GM23338 (cell line): ENCODE results near the gene C15orf61. TPM values are rescaled to one million over a fixed set of nuclear protein-coding genes. Genes with fewer than 3 reads are reported as not detected.

ENCODE experiments used
- ATAC-seq: fragments of 200-7000 bp; cut with Tn5 transposase; 3 replicates; pipeline ENCODE4 v1.9.1; 2020
- DNase-seq: peaks from one replicate; pipeline ENCODE4 v3.0.0-alpha.2; 2015; ENCODE audit warnings: low spot score
- H2AFZ ChIP-seq: fragments of 200-600 bp; sonication (generic); 2 replicates; pipeline ENCODE4 v1.8.0; 2016; ENCODE audit warnings: antibody characterized with exemption, mild to moderate bottlenecking, moderate library complexity
- H3F3A ChIP-seq: fragments of 200-600 bp; sonication (generic); replicated peaks from 2 replicates; pipeline ENCODE4 v1.8.0; 2017; ENCODE audit warnings: antibody characterized with exemption, mixed run types, low read depth
- H3K27ac ChIP-seq: fragments of 200-600 bp; sonication (generic); 2 replicates; pipeline ENCODE4 v1.6.1; 2016; ENCODE audit warnings: low read depth
- H3K27me3 ChIP-seq: fragments of 200-600 bp; sonication (generic); 2 replicates; pipeline ENCODE4 v1.8.0; 2016; ENCODE audit warnings: mild to moderate bottlenecking, mixed run types, moderate library complexity; ENCODE audit not compliant: insufficient read depth
- H3K36me3 ChIP-seq: fragments of 200-600 bp; sonication (generic); 2 replicates; pipeline ENCODE4 v1.8.0; 2016; ENCODE audit warnings: mild to moderate bottlenecking; ENCODE audit not compliant: insufficient read depth
- H3K4me1 ChIP-seq: fragments of 200-600 bp; sonication (generic); 2 replicates; pipeline ENCODE4 v1.8.0; 2016; ENCODE audit warnings: mild to moderate bottlenecking, moderate library complexity; ENCODE audit not compliant: insufficient read depth
- H3K4me2 ChIP-seq: fragments of 200-600 bp; sonication (generic); 2 replicates; pipeline ENCODE4 v1.7.1; 2017; ENCODE audit warnings: mixed run types
- H3K4me3 ChIP-seq: fragments of 200-600 bp; sonication (generic); 2 replicates; pipeline ENCODE4 v1.6.1; 2016; ENCODE audit warnings: mixed run types
- H3K79me2 ChIP-seq: fragments of 200-600 bp; sonication (generic); replicated peaks from 2 replicates; pipeline ENCODE4 v1.8.0; 2017; ENCODE audit warnings: mild to moderate bottlenecking; ENCODE audit not compliant: insufficient read depth
- H3K9me2 ChIP-seq: fragments of 200-600 bp; sonication (generic); 2 replicates; pipeline ENCODE4 v1.8.0; 2017; ENCODE audit not compliant: insufficient read depth
- H4K20me1 ChIP-seq: fragments of 200-600 bp; sonication (generic); replicated peaks from 2 replicates; pipeline ENCODE4 v1.8.0; 2017; ENCODE audit warnings: mild to moderate bottlenecking; ENCODE audit not compliant: insufficient read depth
- H3K27ac Mint-ChIP-seq: 2 replicates; pipeline ENCODE4 v1.8.0; 2020; ENCODE audit warnings: inconsistent platforms, mild to moderate bottlenecking, moderate library complexity, mixed read lengths
- H3K27me3 Mint-ChIP-seq: 3 replicates; pipeline ENCODE4 v1.8.0; 2022; ENCODE audit warnings: low read depth, mild to moderate bottlenecking, moderate library complexity, mixed read lengths, inconsistent platforms; ENCODE audit not compliant: insufficient read depth, poor library complexity
- H3K36me3 Mint-ChIP-seq: 3 replicates; pipeline ENCODE4 v1.8.0; 2021; ENCODE audit warnings: low read depth, mild to moderate bottlenecking, inconsistent platforms, moderate library complexity, mixed read lengths
- H3K4me1 Mint-ChIP-seq: 3 replicates; pipeline ENCODE4 v1.8.0; 2020; ENCODE audit warnings: mild to moderate bottlenecking, inconsistent platforms, mixed read lengths
- H3K4me3 Mint-ChIP-seq: 3 replicates; pipeline ENCODE4 v1.8.0; 2021; ENCODE audit warnings: moderate library complexity, mild to moderate bottlenecking, inconsistent platforms, mixed read lengths
- H3K9me3 Mint-ChIP-seq: 3 replicates; pipeline ENCODE4 v1.8.0; 2020; ENCODE audit warnings: moderate library complexity, mild to moderate bottlenecking, inconsistent platforms, mixed read lengths
- CREB1 ChIP-seq: fragments of 250-450 bp; sonication (Bioruptor Pico); IDR thresholded peaks from 2 replicates; pipeline ENCODE4 v1.5.0; 2020; ENCODE audit warnings: low read depth, mild to moderate bottlenecking, moderate library complexity
- EZH2 ChIP-seq: fragments of 200-600 bp; sonication (generic); IDR thresholded peaks from one replicate; pipeline ENCODE4 v1.8.0; 2017; ENCODE audit warnings: antibody characterized with exemption, mild to moderate bottlenecking, low read depth; ENCODE audit not compliant: unreplicated experiment
- EZH2phosphoT487 ChIP-seq: fragments of 200-600 bp; sonication (generic); IDR thresholded peaks from one replicate; pipeline ENCODE4 v1.8.1; 2018; ENCODE audit warnings: antibody characterized with exemption; ENCODE audit not compliant: unreplicated experiment
- JUNB ChIP-seq: IDR thresholded peaks from one replicate; pipeline ENCODE4 v1.6.1; 2016; ENCODE audit warnings: antibody characterized with exemption; ENCODE audit not compliant: unreplicated experiment
- NANOG ChIP-seq: IDR thresholded peaks from 2 replicates; pipeline ENCODE4 v1.6.1; 2016; ENCODE audit warnings: antibody characterized with exemption, borderline replicate concordance
- POLR2AphosphoS5 ChIP-seq: IDR thresholded peaks from 2 replicates; pipeline ENCODE4 v1.6.1; 2016; ENCODE audit warnings: antibody characterized with exemption, low read depth
- REST ChIP-seq: IDR thresholded peaks from one replicate; pipeline ENCODE4 v1.6.1; 2018; ENCODE audit warnings: antibody characterized with exemption; ENCODE audit not compliant: unreplicated experiment
- STAT1 ChIP-seq: IDR thresholded peaks from one replicate; pipeline ENCODE4 v1.6.1; 2016; ENCODE audit warnings: antibody characterized with exemption; ENCODE audit not compliant: unreplicated experiment
- ZNF114 ChIP-seq: fragments of 250-450 bp; sonication (Bioruptor Pico); IDR thresholded peaks from 2 replicates; pipeline ENCODE4 v1.5.0; 2020; ENCODE audit warnings: mild to moderate bottlenecking, moderate library complexity
- ZNF331 ChIP-seq: fragments of 250-450 bp; sonication (Bioruptor Pico); IDR thresholded peaks from 2 replicates; pipeline ENCODE4 v1.5.0; 2020; ENCODE audit warnings: low read depth, mild to moderate bottlenecking, moderate library complexity
- ZNF462 ChIP-seq: fragments of 250-450 bp; sonication (Bioruptor Pico); IDR thresholded peaks from 2 replicates; pipeline ENCODE4 v1.5.0; 2020; ENCODE audit warnings: mild to moderate bottlenecking, moderate library complexity
- polyA plus RNA-seq: library from polyadenylated mRNA; unstranded; fragments of >200 nt; fragmentation: Nextera tagmentation; extraction: Ambion mirVana; gene quantifications from 2 replicates; pipeline ENCODE4 v1.2.1, GENCODE V29; 2016
- total RNA-seq: library from RNA; depleted of rRNA; stranded (reverse); fragments of >200 nt; shearing (Covaris generic); gene quantifications from 2 replicates; pipeline ENCODE4 v1.2.3, GENCODE V29; 2014
- TF ChIP-seq, protein P1 (sequence below), 2 experiments: fragments of 200-600 bp in 1 of 2; sonication (generic) in 1 of 2; conservative IDR thresholded peaks; 2 replicates each; pipeline versions ENCODE4 v1.5.1 to v1.6.1; 2016 to 2017; ENCODE audit warnings: antibody characterized with exemption in 2 of 2, low read depth in 2 of 2, mild to moderate bottlenecking in 2 of 2, moderate library complexity in 1 of 2
- TF ChIP-seq, protein P2 (sequence below): IDR thresholded peaks from 2 replicates; pipeline ENCODE4 v1.6.1; 2016; ENCODE audit warnings: antibody characterized with exemption

The C15orf61 gene
- total and polyA plus RNA-seq, 2 experiments from 2014 or later: 1.8 to 5.9 TPM

GRCh38 chr15:67549736-67550135 is 28.8 kb downstream of the C15orf61 start:
- Histone ChIP-seq H3K27ac (no peak overlapping the region), H4K20me1 (no peaks in the 10 kb centered on the region), H3F3A (no peaks in the 10 kb centered on the region), H3K4me3 (no peak overlapping the region), H2AFZ (no peak overlapping the region), H3K36me3 (no peaks in the 10 kb centered on the region; the same call in 1 of the 2 replicates), H3K4me1 (peaks cover 26% of the 10 kb centered on the region), H3K4me2 (no peak overlapping the region), H3K79me2 (0 out of 2 replicates have a peak, but pooled peaks cover 4% of the 10 kb centered on the region), H3K27me3 (no peaks in the 10 kb centered on the region), H3K9me2 (no peaks in the 10 kb centered on the region)
- H3K4me1 Mint-ChIP-seq: peaks cover 23% of the 10 kb centered on the region
- no peak for TF ChIP-seq ZNF462 (CRISPR knock-in tag)
- TF ChIP-seq, protein P1, sequence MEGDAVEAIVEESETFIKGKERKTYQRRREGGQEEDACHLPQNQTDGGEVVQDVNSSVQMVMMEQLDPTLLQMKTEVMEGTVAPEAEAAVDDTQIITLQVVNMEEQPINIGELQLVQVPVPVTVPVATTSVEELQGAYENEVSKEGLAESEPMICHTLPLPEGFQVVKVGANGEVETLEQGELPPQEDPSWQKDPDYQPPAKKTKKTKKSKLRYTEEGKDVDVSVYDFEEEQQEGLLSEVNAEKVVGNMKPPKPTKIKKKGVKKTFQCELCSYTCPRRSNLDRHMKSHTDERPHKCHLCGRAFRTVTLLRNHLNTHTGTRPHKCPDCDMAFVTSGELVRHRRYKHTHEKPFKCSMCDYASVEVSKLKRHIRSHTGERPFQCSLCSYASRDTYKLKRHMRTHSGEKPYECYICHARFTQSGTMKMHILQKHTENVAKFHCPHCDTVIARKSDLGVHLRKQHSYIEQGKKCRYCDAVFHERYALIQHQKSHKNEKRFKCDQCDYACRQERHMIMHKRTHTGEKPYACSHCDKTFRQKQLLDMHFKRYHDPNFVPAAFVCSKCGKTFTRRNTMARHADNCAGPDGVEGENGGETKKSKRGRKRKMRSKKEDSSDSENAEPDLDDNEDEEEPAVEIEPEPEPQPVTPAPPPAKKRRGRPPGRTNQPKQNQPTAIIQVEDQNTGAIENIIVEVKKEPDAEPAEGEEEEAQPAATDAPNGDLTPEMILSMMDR (conservative IDR thresholded peaks at IDR 0.05; ENCODE audit: low read depth in 2 of 2): no peak
- no peak for TF ChIP-seq NANOG
- TF ChIP-seq POLR2AphosphoS5: no peak
- TF ChIP-seq CREB1: no peak
- TF ChIP-seq JUNB: no peak
- no peak for TF ChIP-seq ZNF331
- TF ChIP-seq EZH2: no peak
- no peak for TF ChIP-seq STAT1
- TF ChIP-seq ZNF114 (CRISPR knock-in tag): no peak
- TF ChIP-seq EZH2phosphoT487: no peak
- no peak for TF ChIP-seq REST
- TF ChIP-seq, protein P2, sequence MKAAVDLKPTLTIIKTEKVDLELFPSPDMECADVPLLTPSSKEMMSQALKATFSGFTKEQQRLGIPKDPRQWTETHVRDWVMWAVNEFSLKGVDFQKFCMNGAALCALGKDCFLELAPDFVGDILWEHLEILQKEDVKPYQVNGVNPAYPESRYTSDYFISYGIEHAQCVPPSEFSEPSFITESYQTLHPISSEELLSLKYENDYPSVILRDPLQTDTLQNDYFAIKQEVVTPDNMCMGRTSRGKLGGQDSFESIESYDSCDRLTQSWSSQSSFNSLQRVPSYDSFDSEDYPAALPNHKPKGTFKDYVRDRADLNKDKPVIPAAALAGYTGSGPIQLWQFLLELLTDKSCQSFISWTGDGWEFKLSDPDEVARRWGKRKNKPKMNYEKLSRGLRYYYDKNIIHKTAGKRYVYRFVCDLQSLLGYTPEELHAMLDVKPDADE: no peak
- no peaks in the 10 kb centered on the region for H3K9me3 Mint-ChIP-seq
- H3K36me3 Mint-ChIP-seq: peaks cover 5% of the 10 kb centered on the region; the same call in 2 of the 3 replicates
- H3K27me3 Mint-ChIP-seq: no peaks in the 10 kb centered on the region
- no peak overlapping the region for H3K27ac Mint-ChIP-seq
- no peak for ATAC-seq
- no peak overlapping the region for H3K4me3 Mint-ChIP-seq
- DNase-seq: no peak
